Measurements from ENCODE around the gene FOLR2. TPM values are rescaled to one million over a fixed set of nuclear protein-coding genes. Genes with fewer than 3 reads are reported as not detected.
A peak's percentile ranks its signal among the peaks of the same experiment; 100 is the strongest.

Gene FOLR2
- total RNA-seq, 1 donor from 2014 or later = 19.4 TPM

DNA sequence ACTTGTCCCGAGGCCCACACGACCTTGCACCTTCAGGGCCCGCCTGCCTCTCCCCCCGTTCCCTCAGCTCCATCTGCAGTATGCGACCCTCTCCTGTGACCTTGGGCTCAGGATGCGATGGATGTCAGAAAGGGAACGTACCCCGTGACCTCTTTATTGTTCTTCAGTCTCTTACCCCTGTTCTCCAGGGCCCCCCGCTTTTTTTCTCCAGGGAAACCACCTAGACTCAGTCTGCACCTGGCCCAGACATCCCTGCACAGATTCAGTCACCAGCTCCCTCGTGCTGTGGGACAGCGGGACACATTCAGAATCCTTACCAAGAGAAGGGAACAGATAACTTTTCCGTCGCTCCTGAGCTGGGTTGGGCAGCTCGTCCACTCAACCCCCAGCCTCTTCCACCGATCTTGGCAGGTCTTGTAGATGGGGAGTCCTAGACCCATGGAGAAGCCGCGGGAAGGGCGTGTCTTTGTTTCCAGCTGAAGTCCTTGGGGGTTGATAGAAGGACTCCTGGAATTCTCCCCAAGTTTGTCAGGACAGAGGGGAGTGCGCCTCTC is 28.7 kb downstream of the FOLR2 start:
- Histone ChIP-seq H3K4me1 (peaks cover 21% of the 10 kb centered on the region), H3K27me3 (peaks cover 24% of the 10 kb centered on the region), H3K27ac (no peak overlapping the region), H3K9me3 (no peaks in the 10 kb centered on the region), H3K36me3 (no peaks in the 10 kb centered on the region), H3K4me3 (no peak overlapping the region)
- intact Hi-C loops (cut with DNase I) = no loop called here
- DNase-seq (ENCODE audit: extremely low spot score in 2 of 2) = no peak
- TF ChIP-seq POLR2AphosphoS5 (IDR thresholded peaks at IDR 0.05; ENCODE audit: insufficient read depth in 1 of 2, low read depth in 1 of 2) (no peak), POLR2A (IDR thresholded peaks at IDR 0.05) (no peak), CTCF (IDR thresholded peaks at IDR 0.05) (no peak)

GRCh38 chr11:72247584-72247983 is 31.0 kb downstream of the FOLR2 start:
- Histone ChIP-seq H3K4me1 (peaks cover 11% of the 10 kb centered on the region), H3K9me3 (no peaks in the 10 kb centered on the region), H3K27me3 (peaks cover 18% of the 10 kb centered on the region), H3K27ac (no peak overlapping the region), H3K4me3 (no peak overlapping the region), H3K36me3 (no peaks in the 10 kb centered on the region)
- intact Hi-C loops (cut with DNase I) = no loop called here
- no peak for TF ChIP-seq POLR2A (IDR thresholded peaks at IDR 0.05)
- DNase-seq (ENCODE audit: extremely low spot score in 2 of 2) = no peak

- peak in 1 of 2 donors; percentile 62 for DNase-seq (ENCODE audit: extremely low spot score in 2 of 2)
- TF ChIP-seq CTCF (IDR thresholded peaks at IDR 0.05) = no peak
- TF ChIP-seq POLR2AphosphoS5 (IDR thresholded peaks at IDR 0.05; ENCODE audit: insufficient read depth in 1 of 2, low read depth in 1 of 2) = no peak
- no peak for TF ChIP-seq POLR2A (IDR thresholded peaks at IDR 0.05)
- Histone ChIP-seq H3K9me3 (no peaks in the 10 kb centered on the region), H3K4me1 (no peaks in the 10 kb centered on the region), H3K4me3 (no peak overlapping the region), H3K27me3 (peaks cover 2% of the 10 kb centered on the region), H3K36me3 (no peaks in the 10 kb centered on the region), H3K27ac (no peak overlapping the region)
- intact Hi-C loops (cut with DNase I) = no loop called here
These were observed 33.4 kb downstream of the FOLR2 start for GRCh38 chr11:72249961-72250360.

DNA sequence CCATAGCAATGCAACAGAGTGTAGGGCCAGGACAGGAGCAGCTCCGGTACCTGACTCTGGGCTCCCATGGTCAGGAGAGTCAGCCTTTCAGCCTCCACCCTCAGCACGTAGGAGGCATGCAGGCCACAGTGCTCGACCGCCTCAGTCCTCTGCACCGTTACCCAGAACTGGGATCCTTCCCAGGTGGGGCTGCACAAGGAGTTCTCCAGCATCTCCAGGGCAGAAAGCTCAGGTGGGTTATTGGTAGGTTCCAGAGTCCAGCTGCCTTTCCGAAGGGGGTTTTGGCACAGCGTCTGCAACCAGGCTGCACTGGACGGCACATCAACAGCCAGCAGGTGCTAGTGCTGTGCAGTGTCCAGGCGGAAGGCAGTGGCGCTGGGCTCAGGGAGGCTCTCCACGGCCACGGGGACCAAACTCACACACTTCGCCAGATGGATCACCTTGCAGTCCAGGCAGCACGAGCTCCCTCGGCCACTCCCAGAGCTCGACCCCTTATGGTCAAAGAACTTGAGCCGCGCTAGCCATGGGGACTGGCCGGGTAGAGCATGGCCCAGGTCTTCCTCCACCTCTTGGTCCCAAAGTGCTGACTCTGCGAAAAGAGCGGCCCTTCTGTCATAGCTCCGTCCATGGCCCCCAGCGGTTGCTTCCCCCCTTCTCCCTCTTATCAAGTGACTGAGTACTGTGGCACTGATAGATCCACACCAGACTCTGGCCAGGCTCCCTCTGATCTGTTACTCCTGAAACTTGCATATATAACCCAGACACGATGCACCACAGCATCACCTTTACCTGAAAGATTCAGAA is 34.3 kb downstream of the FOLR2 start:
- Histone ChIP-seq H3K36me3 (no peaks in the 10 kb centered on the region), H3K4me1 (no peaks in the 10 kb centered on the region), H3K27ac (no peak overlapping the region), H3K4me3 (no peak overlapping the region), H3K9me3 (no peaks in the 10 kb centered on the region), H3K27me3 (no peaks in the 10 kb centered on the region)
- intact Hi-C loops (cut with DNase I) = no loop called here
- TF ChIP-seq POLR2AphosphoS5 (IDR thresholded peaks at IDR 0.05; ENCODE audit: insufficient read depth in 1 of 2, low read depth in 1 of 2) (no peak), CTCF (IDR thresholded peaks at IDR 0.05) (no peak), POLR2A (IDR thresholded peaks at IDR 0.05) (no peak)
- DNase-seq (ENCODE audit: extremely low spot score in 2 of 2) = peak in 1 of 2 donors; percentile 56

DNA sequence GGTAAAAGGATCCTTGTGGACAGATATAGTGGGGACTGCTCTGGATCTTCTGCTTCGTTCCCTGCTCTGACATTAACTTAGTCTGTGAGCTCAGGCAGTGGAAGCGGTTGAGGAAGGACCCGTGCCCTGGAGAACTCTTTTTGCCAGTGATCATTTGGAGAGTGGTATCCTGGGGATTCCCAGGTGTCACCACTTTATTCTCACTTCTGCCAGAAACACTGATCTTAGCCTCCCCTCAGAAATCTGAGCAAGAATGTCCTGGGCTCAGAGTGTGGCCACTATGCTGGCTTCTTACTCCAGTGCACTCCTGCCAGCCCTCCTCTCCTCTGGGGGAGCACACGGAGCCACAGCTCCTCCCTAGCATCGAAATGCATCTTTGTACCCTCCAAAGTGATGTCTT is 35.0 kb downstream of the FOLR2 start:
- Histone ChIP-seq H3K4me3 (no peak overlapping the region), H3K27me3 (no peaks in the 10 kb centered on the region), H3K27ac (no peak overlapping the region), H3K36me3 (no peaks in the 10 kb centered on the region), H3K9me3 (no peaks in the 10 kb centered on the region), H3K4me1 (no peaks in the 10 kb centered on the region)
- TF ChIP-seq POLR2AphosphoS5 (IDR thresholded peaks at IDR 0.05; ENCODE audit: insufficient read depth in 1 of 2, low read depth in 1 of 2) (no peak), POLR2A (IDR thresholded peaks at IDR 0.05) (no peak), CTCF (IDR thresholded peaks at IDR 0.05) (no peak)
- intact Hi-C loops (cut with DNase I) = no loop called here
- no peak for DNase-seq (ENCODE audit: extremely low spot score in 2 of 2)
